ENCODE results near the gene ERLIN1.

- peak; percentile 53 for TF ChIP-seq CTCF (IDR thresholded peaks at IDR 0.05)
- no peak for TF ChIP-seq EZH2phosphoT487 (IDR thresholded peaks at IDR 0.05)
Observed at GRCh38 chr10:100100651-100101184, 85.1 kb downstream of the ERLIN1 start.

Data from neural progenitor cell (in vitro differentiated cells).